SU-DHL-6 (cell line): ENCODE data around the gene CSN1S1.

Experiments
- EZH2phosphoT487 ChIP-seq: fragments of 200-600 bp; sonication (generic), shearing (Covaris generic); conservative IDR thresholded peaks from 2 replicates; pipeline ENCODE4 v1.6.1; 2018; ENCODE audit warnings: mild to moderate bottlenecking, antibody characterized with exemption, low read length, moderate library complexity, mixed read lengths
- TF ChIP-seq, protein P1 (sequence below): fragments of 200-600 bp; sonication (generic); IDR thresholded peaks from one replicate; pipeline ENCODE4 v1.5.1; 2017; ENCODE audit warnings: antibody characterized with exemption, mild to moderate bottlenecking, low read length, moderate library complexity; ENCODE audit not compliant: insufficient read depth, poor library complexity, severe bottlenecking

DNA sequence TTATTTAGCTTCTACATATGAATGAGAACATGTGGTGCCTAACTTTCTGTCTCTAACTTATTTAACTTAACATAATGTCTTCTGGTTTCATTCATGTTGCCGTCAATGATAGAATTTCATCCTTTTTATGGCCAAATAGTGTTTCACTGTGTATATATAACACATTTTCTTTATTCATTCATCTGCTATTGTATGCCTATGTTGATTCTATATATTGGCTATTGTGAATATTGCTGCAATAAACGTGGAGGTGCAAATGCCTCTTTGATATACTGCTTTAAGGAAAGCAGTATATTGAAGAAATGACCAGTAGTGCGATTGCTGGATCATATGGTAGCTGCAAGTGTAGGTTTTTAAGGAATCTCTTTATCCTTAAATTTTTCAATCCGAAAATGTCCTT, 10.0 kb upstream of the CSN1S1 start:
- TF ChIP-seq, protein P1, sequence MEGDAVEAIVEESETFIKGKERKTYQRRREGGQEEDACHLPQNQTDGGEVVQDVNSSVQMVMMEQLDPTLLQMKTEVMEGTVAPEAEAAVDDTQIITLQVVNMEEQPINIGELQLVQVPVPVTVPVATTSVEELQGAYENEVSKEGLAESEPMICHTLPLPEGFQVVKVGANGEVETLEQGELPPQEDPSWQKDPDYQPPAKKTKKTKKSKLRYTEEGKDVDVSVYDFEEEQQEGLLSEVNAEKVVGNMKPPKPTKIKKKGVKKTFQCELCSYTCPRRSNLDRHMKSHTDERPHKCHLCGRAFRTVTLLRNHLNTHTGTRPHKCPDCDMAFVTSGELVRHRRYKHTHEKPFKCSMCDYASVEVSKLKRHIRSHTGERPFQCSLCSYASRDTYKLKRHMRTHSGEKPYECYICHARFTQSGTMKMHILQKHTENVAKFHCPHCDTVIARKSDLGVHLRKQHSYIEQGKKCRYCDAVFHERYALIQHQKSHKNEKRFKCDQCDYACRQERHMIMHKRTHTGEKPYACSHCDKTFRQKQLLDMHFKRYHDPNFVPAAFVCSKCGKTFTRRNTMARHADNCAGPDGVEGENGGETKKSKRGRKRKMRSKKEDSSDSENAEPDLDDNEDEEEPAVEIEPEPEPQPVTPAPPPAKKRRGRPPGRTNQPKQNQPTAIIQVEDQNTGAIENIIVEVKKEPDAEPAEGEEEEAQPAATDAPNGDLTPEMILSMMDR, result no peak
- no peak for TF ChIP-seq EZH2phosphoT487
